ENCODE measurements around the gene URI1.

URI1 gene, protein sequence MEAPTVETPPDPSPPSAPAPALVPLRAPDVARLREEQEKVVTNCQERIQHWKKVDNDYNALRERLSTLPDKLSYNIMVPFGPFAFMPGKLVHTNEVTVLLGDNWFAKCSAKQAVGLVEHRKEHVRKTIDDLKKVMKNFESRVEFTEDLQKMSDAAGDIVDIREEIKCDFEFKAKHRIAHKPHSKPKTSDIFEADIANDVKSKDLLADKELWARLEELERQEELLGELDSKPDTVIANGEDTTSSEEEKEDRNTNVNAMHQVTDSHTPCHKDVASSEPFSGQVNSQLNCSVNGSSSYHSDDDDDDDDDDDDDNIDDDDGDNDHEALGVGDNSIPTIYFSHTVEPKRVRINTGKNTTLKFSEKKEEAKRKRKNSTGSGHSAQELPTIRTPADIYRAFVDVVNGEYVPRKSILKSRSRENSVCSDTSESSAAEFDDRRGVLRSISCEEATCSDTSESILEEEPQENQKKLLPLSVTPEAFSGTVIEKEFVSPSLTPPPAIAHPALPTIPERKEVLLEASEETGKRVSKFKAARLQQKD

DNA sequence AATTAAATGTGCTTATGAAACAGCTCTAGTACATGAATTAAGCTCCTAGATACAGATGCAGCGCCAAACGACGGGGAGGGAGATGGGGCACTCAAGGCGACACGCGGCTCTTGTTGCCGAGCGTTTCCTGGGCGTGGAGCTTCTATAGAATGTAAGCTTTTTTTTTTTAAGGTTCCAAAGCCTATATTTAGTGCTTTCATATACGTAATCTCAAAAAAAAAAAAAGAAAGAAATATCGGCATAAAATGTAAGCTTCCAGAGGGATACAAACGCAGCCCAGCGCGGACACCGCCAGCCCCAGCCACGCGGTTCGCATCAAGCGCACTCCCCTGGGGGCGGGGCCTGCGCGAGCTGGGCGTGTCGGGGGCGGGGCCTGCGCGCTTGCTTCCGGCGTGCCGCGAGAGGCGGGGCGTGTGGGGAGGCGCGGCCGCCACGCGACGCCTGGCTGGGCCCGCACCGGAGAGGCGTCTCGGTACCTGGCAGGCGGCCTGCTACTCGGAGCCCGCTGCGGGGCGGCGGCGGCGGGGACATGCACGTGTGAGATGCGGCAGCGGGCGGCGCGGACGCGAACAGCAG is at the start of gene URI1:
URI1 (plus strand) TSS at position 412 of the 576 bp plus-strand sequence. CDS start 309 bp downstream, outside the sequence.
- no peak for TF ChIP-seq CTCF (IDR thresholded peaks at IDR 0.05)
- Histone ChIP-seq H3K4me3 (peak within 1 kb of the TSS; percentile 89), H3K27ac (peak within 1 kb of the TSS; percentile 72 to 88)
- DNase-seq (ENCODE audit: low spot score): peak; percentile 91

- Histone ChIP-seq H3K27ac (no peak overlapping the region), H3K4me3 (no peak overlapping the region)
- TF ChIP-seq CTCF (IDR thresholded peaks at IDR 0.05): no peak
- DNase-seq (ENCODE audit: low spot score): no peak
These were observed 48.3 kb upstream of the URI1 start for GRCh38 chr19:29893606-29894284.

GRCh38 chr19:29896802-29897201 is 45.2 kb upstream of the URI1 start:
- no peak for TF ChIP-seq CTCF (IDR thresholded peaks at IDR 0.05)
- Histone ChIP-seq H3K27ac (no peak overlapping the region), H3K4me3 (no peak overlapping the region)
- no peak for DNase-seq (ENCODE audit: low spot score)

- TF ChIP-seq CTCF (IDR thresholded peaks at IDR 0.05): no peak
- no peak for DNase-seq (ENCODE audit: low spot score)
- Histone ChIP-seq H3K4me3 (no peak overlapping the region), H3K27ac (no peak overlapping the region)
These were observed 44.6 kb upstream of the URI1 start for GRCh38 chr19:29897466-29897865.

GRCh38 chr19:29904017-29904416 is 38.0 kb upstream of the URI1 start:
- Histone ChIP-seq H3K4me3 (no peak overlapping the region), H3K27ac (no peak overlapping the region)
- TF ChIP-seq CTCF (IDR thresholded peaks at IDR 0.05): no peak
- no peak for DNase-seq (ENCODE audit: low spot score)

- TF ChIP-seq CTCF (IDR thresholded peaks at IDR 0.05): no peak
- H3K4me3 ChIP-seq: no peak overlapping the region
- no peak for DNase-seq (ENCODE audit: low spot score)
- H3K27ac ChIP-seq: no peak overlapping the region
These were observed 32.8 kb upstream of the URI1 start for GRCh38 chr19:29908963-29909944.
